Retinal pigment epithelial cell (primary cell): ENCODE data around the gene OGT.
"Not testable (repeated sequence)": the region's sequence is repeated elsewhere in the genome, so short reads cannot be mapped to it uniquely, and the experiment has no call there.

Source experiments
- DNase-seq: peaks from one replicate; pipeline ENCODE4 v3.0.0-alpha.2; 2010; ENCODE audit warnings: low read depth
- H3K4me3 ChIP-seq: 2 replicates; pipeline ENCODE4 v1.5.1; 2011; ENCODE audit warnings: mild to moderate bottlenecking, low read length, control low read depth, moderate library complexity
- TF ChIP-seq, protein P1 (sequence below): conservative IDR thresholded peaks from 2 replicates; pipeline ENCODE4 v1.5.1; 2011; ENCODE audit warnings: low read depth, low read length, control low read depth, inconsistent platforms

Gene OGT

DNA sequence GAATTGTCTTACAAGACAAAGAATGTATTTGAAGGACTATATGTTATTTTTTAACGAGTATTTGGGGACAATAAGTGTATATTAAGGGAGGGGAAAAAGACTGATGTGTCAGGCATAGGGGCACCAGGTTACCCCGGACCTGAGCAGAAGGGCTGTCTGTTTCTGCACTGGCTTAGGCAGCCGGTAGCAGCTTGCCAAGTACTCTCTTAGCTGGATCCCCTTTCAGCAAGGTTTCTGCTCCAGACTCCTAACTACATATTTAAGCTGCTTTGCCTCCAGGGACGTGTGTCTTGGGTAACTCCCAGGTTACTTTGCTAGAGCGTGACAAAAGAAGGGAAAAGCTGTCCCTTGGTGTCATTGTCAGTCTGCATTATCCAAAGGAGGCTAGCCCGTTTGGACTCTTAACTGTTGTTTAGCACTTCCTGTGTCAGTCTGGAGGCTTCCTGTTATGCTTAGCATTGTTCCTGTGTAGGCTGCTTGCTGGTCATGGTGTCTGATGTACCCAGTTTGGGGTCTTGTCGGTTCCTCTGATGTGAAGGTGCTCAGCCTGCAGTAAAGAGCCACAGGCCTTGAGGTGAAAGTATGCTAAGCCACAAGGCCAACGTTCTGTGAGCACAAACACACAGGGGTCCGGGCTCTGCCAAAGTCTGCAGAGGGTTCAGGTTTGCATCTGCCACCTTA lies 73.8 kb downstream of the OGT start:
- TF ChIP-seq, protein P1, sequence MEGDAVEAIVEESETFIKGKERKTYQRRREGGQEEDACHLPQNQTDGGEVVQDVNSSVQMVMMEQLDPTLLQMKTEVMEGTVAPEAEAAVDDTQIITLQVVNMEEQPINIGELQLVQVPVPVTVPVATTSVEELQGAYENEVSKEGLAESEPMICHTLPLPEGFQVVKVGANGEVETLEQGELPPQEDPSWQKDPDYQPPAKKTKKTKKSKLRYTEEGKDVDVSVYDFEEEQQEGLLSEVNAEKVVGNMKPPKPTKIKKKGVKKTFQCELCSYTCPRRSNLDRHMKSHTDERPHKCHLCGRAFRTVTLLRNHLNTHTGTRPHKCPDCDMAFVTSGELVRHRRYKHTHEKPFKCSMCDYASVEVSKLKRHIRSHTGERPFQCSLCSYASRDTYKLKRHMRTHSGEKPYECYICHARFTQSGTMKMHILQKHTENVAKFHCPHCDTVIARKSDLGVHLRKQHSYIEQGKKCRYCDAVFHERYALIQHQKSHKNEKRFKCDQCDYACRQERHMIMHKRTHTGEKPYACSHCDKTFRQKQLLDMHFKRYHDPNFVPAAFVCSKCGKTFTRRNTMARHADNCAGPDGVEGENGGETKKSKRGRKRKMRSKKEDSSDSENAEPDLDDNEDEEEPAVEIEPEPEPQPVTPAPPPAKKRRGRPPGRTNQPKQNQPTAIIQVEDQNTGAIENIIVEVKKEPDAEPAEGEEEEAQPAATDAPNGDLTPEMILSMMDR = no peak
- DNase-seq = no peak
- no peak overlapping the region for H3K4me3 ChIP-seq

GRCh38 chrX:71607488-71607887 lies 74.6 kb downstream of the OGT start:
- H3K4me3 ChIP-seq = no peak overlapping the region
- no peak for DNase-seq
- TF ChIP-seq, protein P1 = no peak

DNA sequence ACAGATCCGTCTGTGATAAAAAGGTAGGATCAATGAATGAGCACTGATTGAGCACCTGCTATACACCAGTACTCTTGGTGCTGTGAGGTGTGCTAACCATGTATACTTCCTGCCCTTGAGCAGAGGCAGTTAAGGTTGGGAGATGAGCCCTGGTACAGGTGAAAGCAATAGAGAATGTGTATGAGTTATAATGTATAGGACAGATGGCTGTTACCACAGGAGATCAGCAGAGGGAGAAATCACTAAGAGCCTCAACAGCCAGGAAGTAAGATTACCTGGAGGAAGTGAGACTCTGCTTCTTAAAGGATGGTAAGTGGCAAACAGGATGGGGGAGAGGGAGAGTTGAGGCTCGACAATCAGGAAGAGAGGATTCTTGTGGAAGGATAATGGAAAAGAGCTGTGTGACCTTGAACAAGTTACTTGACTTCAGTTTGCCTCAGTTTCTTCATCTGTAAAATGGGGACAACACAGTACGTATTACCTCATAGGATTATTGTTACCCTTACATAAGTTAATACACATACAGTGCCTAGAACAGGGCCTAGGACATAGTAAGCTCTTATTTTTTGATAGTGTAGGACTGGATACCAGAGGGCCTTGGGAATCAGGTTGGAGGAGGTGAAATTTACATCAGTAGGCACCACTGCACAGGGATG lies 76.3 kb downstream of the OGT start:
- DNase-seq = no peak
- TF ChIP-seq, protein P1 = no peak
- no peak overlapping the region for H3K4me3 ChIP-seq

DNA sequence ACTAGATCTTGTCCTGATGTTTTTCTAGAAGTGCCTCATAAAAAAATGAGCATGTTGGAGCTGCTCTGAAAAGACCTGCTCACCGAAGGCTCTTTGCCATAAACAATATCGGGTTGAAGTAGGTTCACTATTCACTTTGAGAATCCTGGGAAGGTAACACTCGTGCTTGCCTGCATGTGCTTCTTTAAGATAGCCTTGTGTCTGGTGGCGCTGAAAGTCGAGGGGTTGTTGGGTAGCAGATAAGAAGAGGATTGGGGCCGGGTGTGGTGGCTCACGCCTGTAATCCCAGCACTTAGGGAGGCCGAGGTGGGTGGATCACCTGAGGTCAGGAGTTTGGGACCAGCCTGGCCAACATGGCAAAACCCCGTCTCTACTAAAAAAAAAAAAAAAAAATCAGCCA lies 78.8 kb downstream of the OGT start:
- not testable (repeated sequence) for DNase-seq, H3K4me3 ChIP-seq

DNA sequence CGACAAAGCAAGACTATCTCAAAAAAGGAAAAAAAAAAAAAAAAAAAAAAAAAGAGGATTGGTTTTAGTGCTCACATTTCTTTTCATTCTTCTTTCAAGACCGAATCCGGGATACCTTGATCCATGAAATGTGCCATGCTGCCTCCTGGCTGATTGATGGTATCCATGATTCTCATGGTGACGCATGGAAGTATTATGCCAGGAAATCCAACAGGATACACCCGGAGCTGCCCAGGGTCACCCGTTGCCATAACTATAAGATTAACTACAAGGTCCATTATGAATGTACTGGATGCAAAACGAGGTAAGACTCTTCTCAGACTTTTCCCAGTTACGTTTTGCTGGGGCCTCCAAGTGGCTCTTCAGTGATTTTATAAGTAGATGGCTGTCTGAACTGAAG lies 79.4 kb downstream of the OGT start:
- no peak overlapping the region for H3K4me3 ChIP-seq
- TF ChIP-seq, protein P1 = no peak
- DNase-seq = no peak

GRCh38 chrX:71615056-71615455 lies 82.2 kb downstream of the OGT start:
- TF ChIP-seq, protein P1 = no peak
- no peak for DNase-seq
- H3K4me3 ChIP-seq = no peak overlapping the region

DNA sequence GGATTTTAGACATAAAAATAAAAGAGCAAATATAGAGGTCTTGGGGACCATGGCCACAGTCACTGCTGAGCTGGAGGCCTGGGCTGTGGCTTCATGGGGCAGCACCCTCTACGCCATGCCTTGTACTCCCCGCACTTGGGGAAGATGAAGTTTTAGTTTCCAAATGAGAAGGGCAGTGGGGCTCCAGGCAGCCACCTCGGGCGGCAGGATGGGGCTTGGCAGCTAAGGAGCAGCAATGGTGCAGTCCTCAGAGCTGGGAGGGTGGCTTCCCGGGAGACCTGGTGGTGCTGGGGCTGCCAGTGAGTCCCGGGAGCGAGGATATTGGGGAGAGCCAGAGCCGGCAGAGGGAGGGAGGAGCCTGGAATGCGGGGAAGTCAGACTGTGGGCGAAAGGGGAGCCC lies 83.0 kb downstream of the OGT start:
- TF ChIP-seq, protein P1 = no peak
- DNase-seq = no peak
- H3K4me3 ChIP-seq = no peak overlapping the region
